Smooth muscle cell (in vitro differentiated cells): ENCODE results near the gene SLC46A2. TPM values are rescaled to one million over a fixed set of nuclear protein-coding genes. Genes with fewer than 3 reads are reported as not detected.

Source experiments
- DNase-seq: peaks from one replicate; lab custom pipeline; 2025; ENCODE audit not compliant: unreplicated experiment; lab: John Stamatoyannopoulos, UW
- H2AFZ ChIP-seq: fragments of 200-600 bp; sonication (generic); 2 replicates; pipeline ENCODE4 v1.6.0; 2016; ENCODE audit warnings: antibody characterized with exemption, low read depth, mild to moderate bottlenecking
- H3F3A ChIP-seq: fragments of 200-600 bp; sonication (generic); 2 replicates; pipeline ENCODE4 v1.6.0; 2017; ENCODE audit warnings: antibody characterized with exemption, low read depth
- H3K27ac ChIP-seq: fragments of 200-600 bp; sonication (generic); 2 replicates; pipeline ENCODE4 v1.5.1; 2016; ENCODE audit warnings: low read depth, mild to moderate bottlenecking
- H3K27me3 ChIP-seq: fragments of 200-600 bp; sonication (generic); 2 replicates; pipeline ENCODE4 v1.6.1; 2016; ENCODE audit warnings: low read depth, mild to moderate bottlenecking
- H3K36me3 ChIP-seq: fragments of 200-600 bp; sonication (generic); 2 replicates; pipeline ENCODE4 v1.5.1; 2016; ENCODE audit warnings: low read depth
- H3K4me1 ChIP-seq: fragments of 200-600 bp; sonication (generic); 2 replicates; pipeline ENCODE4 v1.5.1; 2016; ENCODE audit warnings: low read depth
- H3K4me2 ChIP-seq: fragments of 200-600 bp; sonication (generic); 2 replicates; pipeline ENCODE4 v1.6.0; 2016; ENCODE audit warnings: mild to moderate bottlenecking
- H3K4me3 ChIP-seq: fragments of 200-600 bp; sonication (generic); 2 replicates; pipeline ENCODE4 v1.5.1; 2016; ENCODE audit warnings: mild to moderate bottlenecking
- H3K79me2 ChIP-seq: fragments of 200-600 bp; sonication (generic); 2 replicates; pipeline ENCODE4 v1.6.0; 2016; ENCODE audit warnings: low read depth, mild to moderate bottlenecking
- H3K9ac ChIP-seq: fragments of 200-600 bp; sonication (generic); 2 replicates; pipeline ENCODE4 v1.6.0; 2016; ENCODE audit warnings: low read depth
- H3K9me3 ChIP-seq: fragments of 200-600 bp; sonication (generic); replicated peaks from 2 replicates; pipeline ENCODE4 v1.5.1; 2016; ENCODE audit warnings: low read depth
- H4K20me1 ChIP-seq: fragments of 200-600 bp; sonication (generic); 2 replicates; pipeline ENCODE4 v1.6.0; 2016; ENCODE audit warnings: low read depth
- WGBS: methylation state at CpG from one replicate; pipeline ENCODE4 v1.1.7; 2016; ENCODE audit warnings: low lambda C conversion rate; 5-methylcytosine and 5-hydroxymethylcytosine counted together
- polyA plus RNA-seq: library from polyadenylated mRNA; unstranded; fragments of >200 nt; fragmentation: Nextera tagmentation; extraction: Ambion mirVana; gene quantifications from 2 replicates; pipeline ENCODE4 v1.2.1, GENCODE V29; 2016
- total RNA-seq: library from RNA; depleted of rRNA; stranded (reverse); fragments of >200 nt; gene quantifications from 2 replicates; pipeline ENCODE4 v1.2.3, GENCODE V29; 2014
- TF ChIP-seq, protein P1 (sequence below): fragments of 200-600 bp; sonication (generic); IDR thresholded peaks from 2 replicates; pipeline ENCODE4 v1.5.1; 2017; ENCODE audit warnings: borderline replicate concordance, mild to moderate bottlenecking, antibody characterized with exemption; ENCODE audit not compliant: insufficient read depth, poor library complexity, severe bottlenecking

Gene SLC46A2
- total and polyA plus RNA-seq, 2 experiments from 2014 or later: not detected

DNA sequence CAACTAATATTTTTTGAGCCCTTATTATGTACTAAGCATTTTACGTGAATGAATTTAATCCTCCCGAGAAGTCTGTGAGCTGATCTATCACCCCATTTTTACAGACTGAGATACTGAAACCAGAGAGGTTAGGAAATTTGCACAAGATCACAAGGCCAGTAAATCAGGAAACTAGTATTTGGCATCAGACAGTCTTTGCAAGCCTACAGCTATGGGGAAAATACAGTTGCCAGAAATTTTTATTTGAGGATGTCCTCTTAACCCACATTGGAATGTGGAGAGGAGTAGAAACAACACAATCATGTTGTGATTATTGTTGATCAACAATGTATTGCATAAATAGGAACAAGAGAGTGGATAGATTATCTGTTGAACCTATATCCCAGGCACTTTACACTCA is 2.3 kb upstream of the SLC46A2 start:
- Histone ChIP-seq H3K4me3 (no peak overlapping the region), H3K36me3 (no peaks in the 10 kb centered on the region), H3K27me3 (peaks cover 36% of the 10 kb centered on the region), H3K27ac (no peak overlapping the region), H2AFZ (no peak overlapping the region), H3K79me2 (no peaks in the 10 kb centered on the region), H3K4me2 (no peak overlapping the region), H3K4me1 (no peaks in the 10 kb centered on the region), H3K9me3 (no peaks in the 10 kb centered on the region), H4K20me1 (no peaks in the 10 kb centered on the region), H3F3A (no peaks in the 10 kb centered on the region), H3K9ac (no peak overlapping the region)
- TF ChIP-seq, protein P1, sequence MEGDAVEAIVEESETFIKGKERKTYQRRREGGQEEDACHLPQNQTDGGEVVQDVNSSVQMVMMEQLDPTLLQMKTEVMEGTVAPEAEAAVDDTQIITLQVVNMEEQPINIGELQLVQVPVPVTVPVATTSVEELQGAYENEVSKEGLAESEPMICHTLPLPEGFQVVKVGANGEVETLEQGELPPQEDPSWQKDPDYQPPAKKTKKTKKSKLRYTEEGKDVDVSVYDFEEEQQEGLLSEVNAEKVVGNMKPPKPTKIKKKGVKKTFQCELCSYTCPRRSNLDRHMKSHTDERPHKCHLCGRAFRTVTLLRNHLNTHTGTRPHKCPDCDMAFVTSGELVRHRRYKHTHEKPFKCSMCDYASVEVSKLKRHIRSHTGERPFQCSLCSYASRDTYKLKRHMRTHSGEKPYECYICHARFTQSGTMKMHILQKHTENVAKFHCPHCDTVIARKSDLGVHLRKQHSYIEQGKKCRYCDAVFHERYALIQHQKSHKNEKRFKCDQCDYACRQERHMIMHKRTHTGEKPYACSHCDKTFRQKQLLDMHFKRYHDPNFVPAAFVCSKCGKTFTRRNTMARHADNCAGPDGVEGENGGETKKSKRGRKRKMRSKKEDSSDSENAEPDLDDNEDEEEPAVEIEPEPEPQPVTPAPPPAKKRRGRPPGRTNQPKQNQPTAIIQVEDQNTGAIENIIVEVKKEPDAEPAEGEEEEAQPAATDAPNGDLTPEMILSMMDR: no peak
- 94% methylated on average over 2 of the region's 2 CpGs for WGBS
- DNase-seq: no peak

DNA sequence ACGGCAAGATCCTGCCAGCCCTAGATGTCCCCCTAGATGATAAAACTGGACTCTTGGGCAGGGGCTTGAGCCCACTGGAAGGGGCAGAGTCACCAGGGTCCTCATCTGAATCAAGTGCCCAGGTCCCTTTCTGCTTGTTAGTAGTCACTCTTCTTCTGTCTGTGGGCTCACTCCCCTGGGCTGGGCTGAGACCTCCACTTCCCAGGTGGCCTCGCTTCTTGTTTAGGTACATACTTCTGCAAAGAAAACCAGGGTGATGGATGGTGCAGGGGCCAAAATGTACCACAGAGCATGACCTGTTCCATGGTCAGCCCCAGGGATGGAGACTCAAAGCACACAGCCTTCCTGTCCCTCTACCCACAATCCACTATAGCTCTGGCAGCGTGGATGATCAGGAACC is 845 bp upstream of the SLC46A2 start:
- no peak overlapping the region for H3K27ac ChIP-seq
- no peak for DNase-seq
- TF ChIP-seq, protein P1: no peak
- no peak overlapping the region for H3K4me3 ChIP-seq
- 92% methylated on average over 3 of the region's 3 CpGs for WGBS
- no peaks in the 10 kb centered on the region for H3K36me3 ChIP-seq
- H3F3A ChIP-seq: no peaks in the 10 kb centered on the region
- no peaks in the 10 kb centered on the region for H3K9me3 ChIP-seq
- H3K4me2 ChIP-seq: no peak overlapping the region
- H3K4me1 ChIP-seq: no peaks in the 10 kb centered on the region
- no peak overlapping the region for H3K9ac ChIP-seq
- H3K79me2 ChIP-seq: no peaks in the 10 kb centered on the region
- no peaks in the 10 kb centered on the region for H4K20me1 ChIP-seq
- H3K27me3 ChIP-seq: peaks cover 36% of the 10 kb centered on the region
- no peak overlapping the region for H2AFZ ChIP-seq

DNA sequence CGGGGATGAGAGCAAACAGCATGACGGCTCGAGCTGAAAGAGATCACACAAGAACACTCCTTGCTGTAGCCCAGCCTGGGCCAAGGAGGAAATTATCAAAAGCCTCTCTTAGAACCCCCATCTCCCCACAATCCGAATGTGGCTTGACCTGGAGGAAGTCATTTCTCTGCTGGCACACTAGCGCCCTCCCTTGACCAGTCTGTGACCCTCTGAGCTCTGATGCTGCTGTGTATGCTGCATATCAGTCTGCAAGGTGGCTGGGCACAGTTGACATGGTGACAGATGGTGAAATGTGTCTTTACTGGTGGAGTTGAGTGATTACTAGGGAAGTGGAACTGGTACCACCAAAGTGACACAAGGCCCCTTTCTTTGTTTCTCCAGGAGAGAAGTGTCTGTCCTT is 3.3 kb downstream of the SLC46A2 start:
- Histone ChIP-seq H3K4me1 (peaks cover 3% of the 10 kb centered on the region), H3K27ac (no peak overlapping the region), H3K27me3 (peaks cover 30% of the 10 kb centered on the region), H2AFZ (no peak overlapping the region), H3K36me3 (no peaks in the 10 kb centered on the region), H4K20me1 (no peaks in the 10 kb centered on the region), H3K79me2 (no peaks in the 10 kb centered on the region), H3F3A (peaks cover 6% of the 10 kb centered on the region), H3K4me2 (no peak overlapping the region), H3K9ac (no peak overlapping the region), H3K4me3 (no peak overlapping the region), H3K9me3 (no peaks in the 10 kb centered on the region)
- TF ChIP-seq, protein P1: no peak
- no peak for DNase-seq
- 66% methylated on average over 5 of the region's 5 CpGs for WGBS

DNA sequence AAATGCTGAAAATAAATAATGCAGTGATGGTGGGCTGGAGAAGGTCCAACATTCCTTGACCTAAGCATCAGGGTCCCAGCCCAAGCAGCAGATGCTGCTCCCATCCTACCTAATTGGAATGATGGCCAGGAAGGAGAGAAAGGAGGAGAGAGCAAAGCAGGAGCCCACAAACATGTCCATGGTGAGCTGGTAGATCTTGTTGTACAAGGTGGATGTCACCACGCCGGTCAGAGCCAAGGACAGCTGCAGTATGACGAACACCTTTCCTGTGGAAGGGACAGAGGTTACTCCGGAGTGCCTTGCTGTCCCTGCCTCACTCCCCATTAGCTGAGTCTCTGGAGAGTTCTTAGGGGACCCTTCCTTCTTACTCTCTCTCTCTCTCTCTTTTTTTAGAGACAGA is 4.3 kb downstream of the SLC46A2 start:
- Histone ChIP-seq H4K20me1 (no peaks in the 10 kb centered on the region), H2AFZ (no peak overlapping the region), H3K4me1 (peaks cover 3% of the 10 kb centered on the region), H3K36me3 (no peaks in the 10 kb centered on the region), H3K9me3 (no peaks in the 10 kb centered on the region), H3K27ac (no peak overlapping the region), H3K4me3 (no peak overlapping the region), H3K27me3 (peaks cover 21% of the 10 kb centered on the region), H3K9ac (no peak overlapping the region), H3K79me2 (no peaks in the 10 kb centered on the region), H3K4me2 (no peak overlapping the region), H3F3A (peaks cover 6% of the 10 kb centered on the region)
- no peak for DNase-seq
- TF ChIP-seq, protein P1: no peak
- 90% methylated on average over 4 of the region's 4 CpGs for WGBS
